Gastrocnemius medialis (tissue), 4 donors: ENCODE results near the gene UBE2G2. TPM values are rescaled to one million over a fixed set of nuclear protein-coding genes. Genes with fewer than 3 reads are reported as not detected.

Experiments used
- ATAC-seq, 2 donors: fragments of 150-250 bp; one replicate each; pipeline ENCODE4 v1.9.1; 2016
- DNase-seq, 2 donors: peaks; one replicate each; pipeline ENCODE4 v3.0.0-alpha.2; 2019
- H3K27ac ChIP-seq, 4 donors: fragments of 200-600 bp; sonication (generic); 1 replicate in 1 of 4; 2 replicates in 3 of 4; pipeline ENCODE4 v1.5.1; 2016 to 2018; ENCODE audit warnings: mild to moderate bottlenecking in 2 of 4, moderate library complexity in 1 of 4
- H3K27me3 ChIP-seq, 3 donors: fragments of 200-600 bp; sonication (generic) in 2 of 3; 1 replicate in 1 of 3; 2 replicates in 2 of 3; pipeline versions ENCODE4 v1.5.1 to v1.6.0; 2016 to 2019; ENCODE audit warnings: mild to moderate bottlenecking in 1 of 3, moderate library complexity in 1 of 3
- H3K36me3 ChIP-seq, 2 donors: fragments of 200-600 bp; sonication (generic) in 1 of 2; one replicate each; pipeline ENCODE4 v1.5.1; 2017 to 2018
- H3K4me1 ChIP-seq, 2 donors: fragments of 200-600 bp; sonication (generic) in 1 of 2; one replicate each; pipeline ENCODE4 v1.5.1; 2016 to 2017; ENCODE audit warnings: mild to moderate bottlenecking in 2 of 2
- H3K4me3 ChIP-seq, 4 donors: fragments of 200-600 bp; sonication (generic) in 3 of 4; 1 replicate in 1 of 4; 2 replicates in 3 of 4; pipeline ENCODE4 v1.5.1; 2016 to 2019; ENCODE audit warnings: mild to moderate bottlenecking in 2 of 4
- H3K9me3 ChIP-seq, 3 donors: fragments of 200-600 bp; sonication (generic) in 2 of 3; 1 replicate in 1 of 3; 2 replicates in 2 of 3; pipeline ENCODE4 v1.5.1; 2016 to 2019
- POLR2A ChIP-seq, 2 donors: fragments of 450-650 bp; IDR thresholded peaks; one replicate each; pipeline ENCODE4 v1.6.1; 2017; ENCODE audit warnings: antibody characterized with exemption in 2 of 2, mild to moderate bottlenecking in 2 of 2, moderate library complexity in 2 of 2
- in situ Hi-C, 4 donors: fragments of 200-750 bp; cut with MboI; loops; one replicate each; pipeline versions ENCODE4 v1.15.0 to v1.8.0; 2017; ENCODE audit warnings: low sequenced_read_pairs in 4 of 4
- intact Hi-C: fragments of 100-400 bp; cut with DNase I; formaldehyde crosslinking; loops from one replicate; pipeline ENCODE4 v1.15.1; 2023; ENCODE audit warnings: low total_unique reads
- total RNA-seq, 4 donors: library from RNA; depleted of rRNA; stranded (reverse); fragments of >200 nt; gene quantifications; one replicate each; pipeline versions ENCODE4 v1.1.0 to v1.2.3, GENCODE V29; 2016
- TF ChIP-seq, protein P1 (sequence below), 5 experiments: fragments of 450-650 bp in 3 of 5; fragments of 200-600 bp in 2 of 5; sonication (generic) in 2 of 5; IDR thresholded peaks in 4 of 5; conservative IDR thresholded peaks in 1 of 5; 1 replicate in 4 of 5; 2 replicates in 1 of 5; pipeline ENCODE4 v1.5.1; 2016 to 2019; ENCODE audit warnings: antibody characterized with exemption in 5 of 5, mild to moderate bottlenecking in 3 of 5, moderate library complexity in 3 of 5

Gene UBE2G2
- total RNA-seq, 4 donors from 2014 or later = 64.2 to 83.8 (median 73.3) TPM

DNA sequence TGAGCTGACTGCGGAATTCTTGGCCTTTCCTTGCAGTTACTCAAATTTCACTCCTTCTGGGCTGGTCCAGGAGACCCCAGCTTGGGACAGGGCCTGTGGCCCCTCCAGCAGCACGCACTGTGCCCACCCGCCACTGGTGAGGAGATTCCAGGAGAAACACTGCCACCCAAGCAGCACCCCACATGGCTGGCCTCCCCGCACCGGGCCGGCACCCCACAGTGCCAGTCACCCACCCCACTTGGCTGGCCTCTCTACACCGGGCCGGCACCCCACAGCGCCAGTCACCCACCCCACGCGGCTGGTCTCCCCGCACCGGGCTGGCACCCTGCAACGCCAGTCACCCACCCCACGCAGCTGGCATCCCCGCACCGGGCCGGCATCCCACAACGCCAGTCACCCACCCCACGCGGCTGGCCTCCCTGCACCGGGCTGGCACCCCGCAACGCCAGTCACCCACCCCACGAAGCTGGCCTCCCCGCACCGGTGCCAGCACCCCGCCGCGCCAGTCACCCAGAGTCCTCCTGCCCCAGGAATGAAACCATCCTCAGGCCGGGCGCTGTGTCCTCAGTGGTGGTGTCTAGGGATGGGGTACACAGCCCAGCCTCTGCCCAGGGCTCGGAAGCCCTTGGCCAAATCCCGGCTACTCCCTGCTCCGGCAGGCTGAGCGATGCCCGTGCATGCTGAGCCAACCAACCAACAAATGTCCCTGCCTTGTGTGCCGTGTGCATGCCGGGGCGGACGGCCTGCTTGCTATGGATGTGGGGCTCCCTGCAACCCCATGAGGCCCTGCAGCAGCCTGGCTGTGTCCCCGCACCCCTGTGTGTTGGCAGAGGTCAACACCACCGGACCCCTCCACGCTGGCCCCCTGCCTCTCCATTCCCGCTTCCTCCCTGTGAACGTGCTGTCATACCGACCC is 51.6 kb downstream of the UBE2G2 start:
- H3K27ac ChIP-seq = no peak overlapping the region
- no peak for TF ChIP-seq POLR2A (IDR thresholded peaks at IDR 0.05)
- TF ChIP-seq, protein P1, sequence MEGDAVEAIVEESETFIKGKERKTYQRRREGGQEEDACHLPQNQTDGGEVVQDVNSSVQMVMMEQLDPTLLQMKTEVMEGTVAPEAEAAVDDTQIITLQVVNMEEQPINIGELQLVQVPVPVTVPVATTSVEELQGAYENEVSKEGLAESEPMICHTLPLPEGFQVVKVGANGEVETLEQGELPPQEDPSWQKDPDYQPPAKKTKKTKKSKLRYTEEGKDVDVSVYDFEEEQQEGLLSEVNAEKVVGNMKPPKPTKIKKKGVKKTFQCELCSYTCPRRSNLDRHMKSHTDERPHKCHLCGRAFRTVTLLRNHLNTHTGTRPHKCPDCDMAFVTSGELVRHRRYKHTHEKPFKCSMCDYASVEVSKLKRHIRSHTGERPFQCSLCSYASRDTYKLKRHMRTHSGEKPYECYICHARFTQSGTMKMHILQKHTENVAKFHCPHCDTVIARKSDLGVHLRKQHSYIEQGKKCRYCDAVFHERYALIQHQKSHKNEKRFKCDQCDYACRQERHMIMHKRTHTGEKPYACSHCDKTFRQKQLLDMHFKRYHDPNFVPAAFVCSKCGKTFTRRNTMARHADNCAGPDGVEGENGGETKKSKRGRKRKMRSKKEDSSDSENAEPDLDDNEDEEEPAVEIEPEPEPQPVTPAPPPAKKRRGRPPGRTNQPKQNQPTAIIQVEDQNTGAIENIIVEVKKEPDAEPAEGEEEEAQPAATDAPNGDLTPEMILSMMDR (IDR thresholded peaks at IDR 0.05 in 4 of 5, conservative IDR thresholded peaks at IDR 0.05 in 1 of 5) = no peak
- no peaks in the 10 kb centered on the region for H3K4me1 ChIP-seq
- ATAC-seq (no peak), DNase-seq (no peak)
- peaks cover 0 to 14% (median 9%) of the 10 kb centered on the region in 3 donors for H3K27me3 ChIP-seq
- no peak overlapping the region for H3K4me3 ChIP-seq
- H3K9me3 ChIP-seq = no peaks in the 10 kb centered on the region
- no peaks in the 10 kb centered on the region for H3K36me3 ChIP-seq
- intact Hi-C loops (no loop called here), in situ Hi-C loops (no loop called here)

DNA sequence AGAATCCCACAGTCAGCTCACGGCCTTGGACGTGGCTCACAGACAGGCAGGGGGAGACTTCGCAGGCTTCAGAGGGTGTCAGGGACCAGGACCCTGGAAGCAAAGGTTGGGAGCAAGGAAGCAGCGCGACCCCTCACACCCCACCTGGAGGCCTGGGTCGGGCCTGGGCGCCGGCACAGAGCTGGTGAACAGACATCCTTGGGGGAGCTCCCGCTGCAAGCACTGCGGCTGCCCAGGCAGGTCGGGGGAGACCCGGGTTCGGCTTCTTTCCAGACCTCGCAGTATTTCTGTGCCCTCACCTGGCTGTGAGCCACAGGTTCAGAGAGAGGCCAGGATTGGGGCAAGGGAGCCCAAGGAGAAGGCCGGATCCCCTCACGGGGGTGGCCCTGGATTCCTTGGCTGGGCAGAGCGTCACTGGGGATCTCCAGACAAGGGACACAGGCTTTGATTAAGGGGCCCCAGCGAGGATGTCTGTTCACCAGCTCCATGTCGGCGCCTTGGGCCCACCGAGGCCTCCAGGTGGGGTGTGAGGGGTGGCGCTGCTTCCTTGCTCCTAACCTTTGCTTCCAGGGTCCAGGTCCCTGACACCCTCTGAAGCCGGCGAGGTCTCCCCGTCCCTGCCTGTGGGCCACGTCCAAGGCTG is 52.4 kb downstream of the UBE2G2 start:
- intact Hi-C loops = no loop called here
- no peak for ATAC-seq
- in situ Hi-C loops = no loop called here
- H3K27me3 ChIP-seq = peaks cover 0 to 14% (median 9%) of the 10 kb centered on the region in 3 donors
- no peaks in the 10 kb centered on the region for H3K36me3 ChIP-seq
- no peaks in the 10 kb centered on the region for H3K9me3 ChIP-seq
- TF ChIP-seq, protein P1 (IDR thresholded peaks at IDR 0.05 in 4 of 5, conservative IDR thresholded peaks at IDR 0.05 in 1 of 5) = no peak
- TF ChIP-seq POLR2A (IDR thresholded peaks at IDR 0.05) = no peak
- no peak overlapping the region for H3K27ac ChIP-seq
- H3K4me1 ChIP-seq = no peaks in the 10 kb centered on the region
- H3K4me3 ChIP-seq = no peak overlapping the region
- no peak for DNase-seq

DNA sequence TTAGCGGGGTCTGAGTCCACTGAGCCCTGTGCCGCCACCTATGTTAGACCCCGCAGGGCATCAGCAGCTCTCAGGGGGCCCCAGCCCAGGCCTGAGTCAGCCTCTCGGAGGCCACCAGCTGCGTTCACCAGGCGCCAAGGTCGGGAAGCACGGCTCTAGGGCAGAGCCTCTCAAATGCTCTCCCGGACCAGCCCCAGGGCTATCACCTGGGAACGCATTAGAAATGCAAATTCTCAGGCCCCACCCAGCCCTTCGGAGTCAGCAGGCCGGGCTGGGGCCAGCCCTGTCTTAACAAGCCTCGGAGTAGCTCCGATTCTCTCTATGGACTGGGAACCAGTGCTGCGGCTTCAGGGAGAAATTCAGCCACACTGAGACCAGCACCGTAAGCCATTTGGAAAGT is 53.0 kb downstream of the UBE2G2 start:
- Histone ChIP-seq H3K4me3 (no peak overlapping the region), H3K36me3 (no peaks in the 10 kb centered on the region), H3K27me3 (peaks cover 0 to 14% (median 9%) of the 10 kb centered on the region in 3 donors), H3K9me3 (no peaks in the 10 kb centered on the region), H3K27ac (no peak overlapping the region), H3K4me1 (no peaks in the 10 kb centered on the region)
- DNase-seq (no peak), ATAC-seq (no peak)
- in situ Hi-C loops = no loop called here
- TF ChIP-seq POLR2A (IDR thresholded peaks at IDR 0.05) = no peak
- TF ChIP-seq, protein P1 (IDR thresholded peaks at IDR 0.05 in 4 of 5, conservative IDR thresholded peaks at IDR 0.05 in 1 of 5) = no peak
- intact Hi-C loops = no loop called here

DNA sequence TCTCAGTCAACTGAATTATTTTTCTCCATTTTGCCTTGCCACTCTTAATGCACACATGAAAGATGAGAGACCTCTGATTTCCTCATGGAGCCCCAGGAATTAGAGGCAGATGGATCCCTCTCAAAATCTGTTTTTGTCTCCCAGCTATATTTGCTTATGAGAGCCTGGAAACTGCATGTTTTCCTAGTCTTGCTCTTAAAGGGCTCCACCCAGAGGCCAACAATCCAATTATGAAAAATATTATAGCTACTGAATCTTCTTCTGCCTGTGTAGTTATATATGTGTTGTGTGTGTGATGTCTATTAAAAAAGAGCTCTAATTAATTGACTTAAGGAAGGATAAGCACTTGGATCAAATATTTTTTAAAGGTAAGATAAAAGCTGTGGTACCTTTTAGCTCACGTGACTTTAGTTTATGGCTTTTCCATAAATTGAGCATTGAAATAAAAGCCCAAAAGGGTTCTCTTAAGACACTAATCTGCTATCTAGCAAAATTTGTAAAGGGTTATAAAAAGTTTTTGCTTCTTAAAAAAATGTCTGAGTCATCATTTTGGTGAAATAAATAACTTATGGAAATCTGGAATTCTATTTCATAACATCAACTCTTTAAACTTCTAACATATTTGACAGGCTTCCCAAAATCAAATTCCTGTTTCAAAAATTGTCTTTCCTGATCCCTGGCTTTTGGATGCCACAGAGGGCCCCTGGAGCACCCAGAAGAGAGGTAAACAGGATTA is 59.0 kb downstream of the UBE2G2 start:
- DNase-seq (no peak), ATAC-seq (no peak)
- Histone ChIP-seq H3K27me3 (peaks cover 0 to 2% (median 0%) of the 10 kb centered on the region in 3 donors), H3K36me3 (no peaks in the 10 kb centered on the region), H3K9me3 (peaks cover 0 to 10% (median 2%) of the 10 kb centered on the region in 3 donors), H3K4me1 (no peaks in the 10 kb centered on the region), H3K4me3 (no peak overlapping the region), H3K27ac (no peak overlapping the region)
- in situ Hi-C loops = no loop called here
- intact Hi-C loops = no loop called here
- no peak for TF ChIP-seq POLR2A (IDR thresholded peaks at IDR 0.05)
- TF ChIP-seq, protein P1 (IDR thresholded peaks at IDR 0.05 in 4 of 5, conservative IDR thresholded peaks at IDR 0.05 in 1 of 5) = no peak
